Esophagus muscularis mucosa (tissue), 4 donors: ENCODE results near the gene VSX1. TPM values are rescaled to one million over a fixed set of nuclear protein-coding genes. Genes with fewer than 3 reads are reported as not detected.

Experiments used
- DNase-seq: peaks from one replicate; pipeline ENCODE4 v3.0.0-alpha.2; 2017; ENCODE audit errors: extremely low spot score
- H3K27ac ChIP-seq, 4 donors: fragments of 200-600 bp; sonication (generic); replicated peaks in 1 of 4; 1 replicate in 3 of 4; 2 replicates in 1 of 4; pipeline ENCODE4 v1.5.1; 2016 to 2019; ENCODE audit warnings: mild to moderate bottlenecking in 1 of 4
- H3K27me3 ChIP-seq, 4 donors: fragments of 200-600 bp; sonication (generic); one replicate each; pipeline versions ENCODE4 v1.5.1 to v1.6.0; 2016 to 2019
- H3K36me3 ChIP-seq, 4 donors: fragments of 200-600 bp; sonication (generic); one replicate each; pipeline ENCODE4 v1.5.1; 2016 to 2019
- H3K4me1 ChIP-seq, 4 donors: fragments of 200-600 bp; sonication (generic); one replicate each; pipeline ENCODE4 v1.5.1; 2016 to 2019
- H3K4me3 ChIP-seq, 4 donors: fragments of 200-600 bp; sonication (generic); 1 replicate in 2 of 4; 2 replicates in 2 of 4; pipeline ENCODE4 v1.5.1; 2016 to 2019; ENCODE audit warnings: mild to moderate bottlenecking in 4 of 4, moderate library complexity in 1 of 4
- H3K9me3 ChIP-seq, 4 donors: fragments of 200-600 bp; sonication (generic); 1 replicate in 3 of 4; 2 replicates in 1 of 4; pipeline ENCODE4 v1.5.1; 2016 to 2019
- CTCF ChIP-seq, 3 experiments: fragments of 200-600 bp in 2 of 3; fragments of 450-650 bp in 1 of 3; sonication (generic) in 2 of 3; IDR thresholded peaks; one replicate each; pipeline ENCODE4 v1.5.1; 2017 to 2019; ENCODE audit warnings: antibody characterized with exemption in 3 of 3, mild to moderate bottlenecking in 2 of 3, moderate library complexity in 1 of 3
- EP300 ChIP-seq: sonication (generic); formaldehyde crosslinking; IDR thresholded peaks from one replicate; pipeline ENCODE4 v1.6.1; 2017; ENCODE audit warnings: antibody characterized with exemption
- POLR2A ChIP-seq: fragments of 450-650 bp; IDR thresholded peaks from one replicate; pipeline ENCODE4 v1.6.1; 2017; ENCODE audit warnings: antibody characterized with exemption, moderate library complexity, mild to moderate bottlenecking, low read depth
- POLR2AphosphoS5 ChIP-seq, 2 donors: sonication (generic); formaldehyde crosslinking; IDR thresholded peaks; one replicate each; pipeline ENCODE4 v1.6.1; 2017; ENCODE audit warnings: antibody characterized with exemption in 2 of 2
- WGBS: methylation state at CpG from one replicate; pipeline ENCODE4 v1.1.5; 2018; 5-methylcytosine and 5-hydroxymethylcytosine counted together
- intact Hi-C: fragments of 100-400 bp; cut with DNase I; formaldehyde crosslinking; loops from one replicate; pipeline ENCODE4 v1.15.1; 2023
- total RNA-seq, 4 donors: library from RNA; depleted of rRNA; stranded (reverse); fragments of >200 nt; gene quantifications; one replicate each; pipeline versions ENCODE4 v1.1.0 to v1.2.1, GENCODE V29; 2016

The VSX1 gene
- total RNA-seq, 4 donors from 2014 or later: 0.83 TPM; not detected in 3

GRCh38 chr20:25050501-25051350 is 31.2 kb downstream of the VSX1 start:
- DNase-seq: no peak
- Histone ChIP-seq H3K27me3 (no peaks in the 10 kb centered on the region), H3K4me1 (peaks cover 92 to 98% (median 97%) of the 10 kb centered on the region in 4 donors), H3K4me3 (no peak overlapping the region), H3K9me3 (no peaks in the 10 kb centered on the region), H3K27ac (peak overlapping the region; percentile 96 to 98 (median 97)), H3K36me3 (peaks cover 16 to 25% (median 21%) of the 10 kb centered on the region in 4 donors)
- 98% methylated on average over 10 of the region's 17 CpGs for WGBS
- intact Hi-C loops: loop anchor here (10.0 kb wide), 1 partner anchor 1426 kb away; no protein-coding TSS in a partner anchor
- TF ChIP-seq POLR2AphosphoS5 (IDR thresholded peaks at IDR 0.05) (no peak), POLR2A (no peak), CTCF (IDR thresholded peaks at IDR 0.05) (no peak), EP300 (no peak)

- DNase-seq: no peak
- intact Hi-C loops: loop anchor here (10.0 kb wide), 1 partner anchor 1425 kb away; no protein-coding TSS in a partner anchor
- Histone ChIP-seq H3K4me1 (peaks cover 92 to 98% (median 97%) of the 10 kb centered on the region in 4 donors), H3K27me3 (no peaks in the 10 kb centered on the region), H3K9me3 (no peaks in the 10 kb centered on the region), H3K36me3 (peaks cover 18 to 32% (median 25%) of the 10 kb centered on the region in 4 donors), H3K4me3 (peak overlapping the region in 1 of 4 donors; percentile 43), H3K27ac (peak overlapping the region; percentile 96 to 98 (median 97))
- TF ChIP-seq POLR2AphosphoS5 (IDR thresholded peaks at IDR 0.05) (no peak), POLR2A (no peak), EP300 (no peak), CTCF (IDR thresholded peaks at IDR 0.05) (no peak)
- 55% methylated on average over 7 of the region's 7 CpGs for WGBS
Measured at GRCh38 chr20:25050082-25050481, 31.9 kb downstream of the VSX1 start.

- no peaks in the 10 kb centered on the region for H3K27me3 ChIP-seq
- H3K4me3 ChIP-seq: peak overlapping the region in 2 of 4 donors; percentile 17 to 43
- H3K9me3 ChIP-seq: no peaks in the 10 kb centered on the region
- intact Hi-C loops: loop anchor here (10.0 kb wide), 1 partner anchor 1425 kb away; no protein-coding TSS in a partner anchor
- DNase-seq: no peak
- H3K27ac ChIP-seq: peak overlapping the region; percentile 96 to 98 (median 97)
- WGBS: 54% methylated on average over 16 of the region's 16 CpGs
- H3K4me1 ChIP-seq: peaks cover 92 to 98% (median 97%) of the 10 kb centered on the region in 4 donors
- H3K36me3 ChIP-seq: peaks cover 18 to 38% (median 25%) of the 10 kb centered on the region in 4 donors
- TF ChIP-seq EP300: no peak
- TF ChIP-seq POLR2AphosphoS5 (IDR thresholded peaks at IDR 0.05): peak in 1 of 2 donors; percentile 57
Measured at GRCh38 chr20:25049261-25050060, 32.5 kb downstream of the VSX1 start.

- 40% methylated on average over 8 of the region's 8 CpGs for WGBS
- TF ChIP-seq EP300 (no peak), POLR2AphosphoS5 (IDR thresholded peaks at IDR 0.05) (peak; percentile 14 to 34), POLR2A (no peak)
- no peak for DNase-seq
- Histone ChIP-seq H3K4me3 (no peak overlapping the region), H3K36me3 (peaks cover 18 to 39% (median 25%) of the 10 kb centered on the region in 4 donors), H3K27ac (peak overlapping the region; percentile 96 to 98 (median 97)), H3K27me3 (no peaks in the 10 kb centered on the region), H3K4me1 (peaks cover 92 to 98% (median 97%) of the 10 kb centered on the region in 4 donors), H3K9me3 (no peaks in the 10 kb centered on the region)
- intact Hi-C loops: no loop called here
Measured at GRCh38 chr20:25048519-25048952, 33.4 kb downstream of the VSX1 start.

GRCh38 chr20:25047766-25048165 is 34.2 kb downstream of the VSX1 start:
- Histone ChIP-seq H3K36me3 (peaks cover 18 to 39% (median 25%) of the 10 kb centered on the region in 4 donors), H3K4me1 (peaks cover 92 to 98% (median 98%) of the 10 kb centered on the region in 4 donors), H3K27ac (no peak overlapping the region), H3K9me3 (no peaks in the 10 kb centered on the region), H3K4me3 (no peak overlapping the region), H3K27me3 (no peaks in the 10 kb centered on the region)
- intact Hi-C loops: no loop called here
- TF ChIP-seq CTCF (IDR thresholded peaks at IDR 0.05) (no peak), POLR2AphosphoS5 (IDR thresholded peaks at IDR 0.05) (no peak), POLR2A (no peak), EP300 (no peak)
- 94% methylated on average over 13 of the region's 13 CpGs for WGBS
- no peak for DNase-seq
